Activated CD4-positive, alpha-beta T cell treated with anti-CD3 and anti-CD28 coated beads for 24 hours (primary cell): ENCODE measurements around the gene TTBK2.
"Not testable (repeated sequence)": the region's sequence is repeated elsewhere in the genome, so short reads cannot be mapped to it uniquely, and the experiment has no call there.

ENCODE experiments used
- DNase-seq, 2 donors: peaks; one replicate each; pipeline ENCODE4 v3.0.0-alpha.2; 2020; ENCODE audit warnings: low read depth in 2 of 2

Gene TTBK2

GRCh38 chr15:42908538-42908937 is 12.0 kb downstream of the TTBK2 start:
- no peak for DNase-seq

GRCh38 chr15:42903388-42904324 is 16.9 kb downstream of the TTBK2 start:
- no peak for DNase-seq

DNA sequence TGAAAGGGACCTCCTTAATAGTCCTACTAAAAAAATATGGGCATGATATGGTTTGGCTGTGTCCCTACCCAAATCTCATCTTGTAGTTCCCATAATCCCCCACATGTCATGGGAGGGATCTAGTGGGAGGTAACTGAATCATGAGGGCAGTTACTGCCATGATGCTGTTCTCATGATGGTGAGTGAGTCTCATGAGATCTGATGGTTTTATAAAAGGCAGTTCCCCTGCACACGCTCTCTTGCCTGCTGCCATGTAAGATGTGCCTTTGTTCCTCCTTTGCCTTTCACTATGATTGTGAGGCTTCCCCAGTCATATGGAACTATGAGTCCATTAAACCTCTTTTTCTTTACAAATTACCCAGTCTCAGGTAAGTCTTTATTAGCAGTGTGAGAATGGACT is 26.7 kb downstream of the TTBK2 start:
- not testable (repeated sequence) for DNase-seq

- DNase-seq: no peak
Observed at GRCh38 chr15:42891569-42891968, 29.0 kb downstream of the TTBK2 start.

DNA sequence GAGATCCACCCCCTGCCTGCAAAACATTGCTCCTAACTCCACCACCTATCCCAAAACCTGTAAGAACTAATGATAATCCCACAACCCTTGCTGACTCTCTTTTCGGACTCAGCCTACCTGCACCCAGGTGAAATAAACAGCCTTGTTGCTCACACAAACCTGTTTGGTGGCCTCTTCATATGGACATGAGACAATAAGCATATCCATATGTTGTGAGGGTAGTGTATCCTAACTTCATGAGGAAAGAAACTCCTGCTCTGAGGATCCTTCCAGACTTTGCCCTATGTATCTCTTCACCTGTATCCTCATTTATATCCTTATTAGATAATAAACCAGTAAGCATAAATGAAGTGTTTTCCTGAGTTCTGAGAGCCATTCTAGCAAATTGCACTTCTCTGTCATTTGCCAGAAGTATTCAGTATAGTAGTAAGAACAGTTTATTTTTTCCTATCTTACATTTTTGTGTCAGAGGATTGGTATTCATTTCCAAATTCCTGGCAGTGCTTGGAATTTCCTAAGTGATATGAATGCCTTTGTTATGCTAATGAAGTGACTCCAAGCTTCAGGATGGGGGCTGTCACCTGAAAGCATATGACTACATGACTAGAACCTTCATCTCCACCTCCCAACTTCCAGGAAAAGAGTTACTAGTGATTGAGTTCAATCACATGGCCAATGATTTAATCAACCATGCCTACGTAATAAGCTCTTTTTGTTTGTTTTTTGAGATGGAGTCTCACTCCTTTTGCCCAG is 30.2 kb downstream of the TTBK2 start:
- DNase-seq: no peak

DNA sequence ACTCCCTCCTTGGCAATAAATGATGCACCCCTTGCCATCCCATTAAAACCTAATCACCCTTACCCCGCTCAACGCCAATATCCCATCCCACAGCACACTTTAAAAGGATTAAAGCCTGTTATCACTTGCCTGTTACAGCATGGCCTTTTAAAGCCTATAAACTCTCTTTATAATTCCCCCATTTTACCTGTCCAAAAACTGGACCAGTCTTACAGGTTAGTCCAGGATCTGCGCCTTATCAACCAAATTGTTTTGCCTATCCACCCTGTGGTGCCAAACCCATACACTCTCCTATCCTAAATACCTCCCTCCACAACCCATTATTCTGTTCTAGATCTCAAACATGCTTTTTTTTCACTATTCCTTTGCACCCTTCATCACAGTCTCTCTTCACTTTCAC is 33.2 kb downstream of the TTBK2 start:
- DNase-seq: not testable (repeated sequence)

GRCh38 chr15:42880121-42880520 is 40.5 kb downstream of the TTBK2 start:
- no peak for DNase-seq

GRCh38 chr15:42879443-42879842 is 41.1 kb downstream of the TTBK2 start:
- no peak for DNase-seq

GRCh38 chr15:42876224-42876623 is 44.4 kb downstream of the TTBK2 start:
- DNase-seq: no peak

GRCh38 chr15:42868683-42869082 is 51.9 kb downstream of the TTBK2 start:
- no peak for DNase-seq

DNA sequence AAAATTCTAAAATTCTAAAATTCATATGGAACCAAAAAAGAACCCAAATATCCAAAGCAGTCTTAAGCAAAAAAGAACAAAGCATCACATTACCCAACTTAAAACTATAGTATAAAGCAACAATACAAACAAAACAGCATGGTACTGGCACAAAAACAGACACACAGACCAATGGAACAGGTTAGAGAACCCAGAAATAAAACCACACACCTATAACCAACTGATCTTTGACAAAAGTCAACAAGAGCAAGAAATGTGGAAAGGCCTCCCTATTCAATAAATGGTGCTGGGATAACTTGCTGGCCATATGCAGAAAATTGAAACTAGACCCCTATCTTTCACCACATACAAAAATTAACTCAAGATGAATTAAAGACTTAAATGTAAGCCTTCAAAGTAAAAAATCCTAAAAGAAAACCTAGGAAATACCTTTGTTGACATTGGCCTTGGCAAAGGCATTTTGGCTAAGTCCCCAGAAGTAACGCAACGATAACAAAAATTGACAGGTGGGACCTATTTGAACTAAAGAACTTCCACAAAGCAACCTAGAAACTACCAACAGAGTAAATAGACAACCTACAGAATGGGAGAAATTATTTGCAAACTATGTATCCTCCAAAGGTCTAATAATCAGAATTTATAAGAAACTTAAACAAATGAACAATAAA is 56.9 kb downstream of the TTBK2 start:
- DNase-seq: no peak

GRCh38 chr15:42858999-42859789 is 61.4 kb downstream of the TTBK2 start:
- DNase-seq: no peak

GRCh38 chr15:42858540-42858939 is 62.0 kb downstream of the TTBK2 start:
- no peak for DNase-seq

DNA sequence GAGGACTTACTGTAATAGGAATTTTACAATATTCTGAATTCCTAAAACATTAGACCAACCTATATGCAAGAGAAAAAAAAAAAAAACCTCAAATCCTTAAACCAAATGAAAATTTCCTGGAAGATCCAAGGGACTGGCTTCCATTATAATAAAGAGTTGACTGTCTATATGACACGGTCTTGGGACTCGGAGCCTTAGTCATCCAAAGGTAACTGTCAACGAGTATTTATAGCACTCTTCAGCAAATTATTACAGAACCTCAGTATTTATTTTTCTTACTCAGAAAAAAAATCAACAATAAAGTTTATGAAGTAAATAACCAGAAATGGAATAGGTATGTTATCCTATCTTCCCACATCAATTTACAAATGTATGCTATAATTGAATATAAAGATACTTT is 66.0 kb downstream of the TTBK2 start:
- no peak for DNase-seq

GRCh38 chr15:42849836-42850235 is 70.7 kb downstream of the TTBK2 start:
- DNase-seq: no peak

DNA sequence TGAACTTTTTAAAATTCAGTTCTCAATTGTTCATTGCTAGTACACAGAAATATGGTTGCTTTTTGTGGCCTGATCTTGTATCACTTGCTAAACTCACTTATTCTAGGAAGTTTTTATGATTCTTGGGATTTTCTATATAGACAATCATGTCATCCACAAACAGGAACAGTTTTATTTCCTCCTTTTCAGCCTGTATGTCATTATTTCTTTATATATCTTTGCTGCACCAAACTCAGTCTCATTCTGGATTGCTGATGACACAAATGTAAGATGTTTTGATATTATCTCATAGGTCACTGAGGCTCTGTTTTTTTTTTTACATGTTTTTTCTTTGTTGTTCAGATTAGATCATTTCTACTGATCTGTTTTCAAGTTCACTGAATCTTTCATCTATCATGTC is 71.7 kb downstream of the TTBK2 start:
- no peak for DNase-seq

GRCh38 chr15:42846647-42847046 is 73.9 kb downstream of the TTBK2 start:
- no peak for DNase-seq

GRCh38 chr15:42845581-42845980 is 75.0 kb downstream of the TTBK2 start:
- DNase-seq: no peak

DNA sequence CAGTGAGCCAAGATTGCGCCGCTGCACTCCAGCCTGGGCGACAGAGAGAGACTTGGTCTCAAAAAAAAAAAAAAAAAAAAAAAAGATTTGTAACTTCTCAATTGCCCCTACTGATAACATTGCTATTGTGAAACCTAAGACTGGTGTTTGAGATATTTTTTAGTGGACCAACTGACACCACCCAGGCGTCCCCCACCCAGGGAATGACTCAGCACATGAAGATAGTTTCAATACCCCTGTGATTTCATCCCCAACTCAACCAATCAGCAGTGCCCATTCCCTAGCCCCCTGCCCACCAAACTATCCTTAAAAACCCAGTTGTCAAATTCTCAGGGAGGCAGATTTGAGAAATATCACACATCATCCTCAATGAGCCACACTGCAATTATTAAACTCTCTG is 76.9 kb downstream of the TTBK2 start:
- DNase-seq: no peak

GRCh38 chr15:42836251-42836650 is 84.3 kb downstream of the TTBK2 start:
- DNase-seq: no peak

DNA sequence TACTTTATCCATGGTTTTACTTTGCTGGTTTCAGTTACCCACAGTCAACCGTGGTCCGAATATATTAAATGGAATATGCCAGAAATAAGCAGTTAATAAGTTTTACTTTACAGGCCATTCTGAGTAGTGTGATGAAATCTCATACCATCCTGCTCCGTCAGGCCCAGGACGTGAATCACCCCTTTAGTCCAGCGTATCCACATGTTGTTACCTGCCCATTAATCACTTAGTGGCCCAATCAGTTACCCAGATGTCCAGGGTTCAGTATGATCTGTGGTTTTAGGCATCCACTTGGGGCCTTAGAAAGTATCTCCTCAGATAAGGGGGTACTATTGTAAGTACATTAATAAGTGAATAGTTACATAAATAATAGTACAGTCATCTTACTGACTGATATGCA is 88.0 kb downstream of the TTBK2 start:
- no peak for DNase-seq
